Caco-2 (cell line): ENCODE measurements around the gene SLC12A8. TPM values are rescaled to one million over a fixed set of nuclear protein-coding genes. Genes with fewer than 3 reads are reported as not detected.
A peak's percentile ranks its signal among the peaks of the same experiment; 100 is the strongest.

ENCODE experiments used
- BruUV-seq: library from RNA; stranded (reverse); fragments of 400-500 nt; replicated peaks from 2 replicates; lab custom pipeline; 2021; lab: Mats Ljungman, UMichigan
- CTCF ChIA-PET: fragments of 300-600 bp; sonication (Branson Sonifier 250); formaldehyde crosslinking; loops from one replicate; lab custom pipeline; 2022; ENCODE audit warnings: antibody characterized with exemption; lab: Charles Lee
- POLR2A ChIA-PET: fragments of 300-600 bp; sonication (Branson Sonifier 250); formaldehyde crosslinking; loops from one replicate; lab custom pipeline; 2022; ENCODE audit warnings: antibody characterized with exemption; lab: Charles Lee
- DNase-seq, 2 experiments: peaks; one replicate each; pipeline versions ENCODE4 v3.0.0 to v3.0.0-alpha.2; 2020 to 2022
- H3K27me3 ChIP-seq: replicated peaks from 2 replicates; pipeline ENCODE4 v1.6.0; 2011; ENCODE audit warnings: low read length; ENCODE audit not compliant: control insufficient read depth, insufficient read depth
- H3K36me3 ChIP-seq: 2 replicates; pipeline ENCODE4 v1.5.1; 2011; ENCODE audit warnings: low read length; ENCODE audit not compliant: control insufficient read depth, insufficient read depth
- H3K4me1 ChIP-seq: fragments of 250-450 bp; sonication (Bioruptor Pico); 2 replicates; pipeline ENCODE4 v1.5.1; 2020; ENCODE audit warnings: mild to moderate bottlenecking
- H3K4me3 ChIP-seq: 2 replicates; pipeline ENCODE4 v1.5.1; 2011; ENCODE audit warnings: low read depth, mild to moderate bottlenecking, control low read depth, low read length
- H3K9me3 ChIP-seq: fragments of 250-450 bp; sonication (Bioruptor Pico); 2 replicates; pipeline ENCODE4 v1.5.1; 2020; ENCODE audit warnings: mild to moderate bottlenecking, moderate library complexity
- H3K27ac Mint-ChIP-seq: one replicate; pipeline ENCODE4 v1.8.0; 2022; ENCODE audit warnings: mixed read lengths; ENCODE audit not compliant: unreplicated experiment
- H3K27me3 Mint-ChIP-seq: one replicate; pipeline ENCODE4 v1.8.0; 2022; ENCODE audit warnings: mixed read lengths; ENCODE audit not compliant: insufficient read depth, unreplicated experiment
- H3K36me3 Mint-ChIP-seq: one replicate; pipeline ENCODE4 v1.8.0; 2022; ENCODE audit warnings: mild to moderate bottlenecking, mixed read lengths; ENCODE audit not compliant: insufficient read depth, unreplicated experiment
- H3K4me1 Mint-ChIP-seq: one replicate; pipeline ENCODE4 v1.8.0; 2022; ENCODE audit warnings: low read depth, mixed read lengths; ENCODE audit not compliant: unreplicated experiment
- H3K4me3 Mint-ChIP-seq: one replicate; pipeline ENCODE4 v1.8.0; 2022; ENCODE audit warnings: mild to moderate bottlenecking, moderate library complexity, mixed read lengths; ENCODE audit not compliant: unreplicated experiment
- H3K9me3 Mint-ChIP-seq: one replicate; pipeline ENCODE4 v1.8.0; 2022; ENCODE audit warnings: mixed read lengths; ENCODE audit not compliant: unreplicated experiment
- CTCF ChIP-seq, 2 experiments: fragments of 200-600 bp in 1 of 2; IDR thresholded peaks; 1 replicate in 1 of 2; 2 replicates in 1 of 2; pipeline versions ENCODE4 v1.5.1 to v1.8.0; 2011 to 2022; ENCODE audit warnings: antibody characterized with exemption in 1 of 2, control low read depth in 1 of 2, inconsistent platforms in 1 of 2, low read depth in 1 of 2, low read length in 1 of 2, mild to moderate bottlenecking in 1 of 2, moderate library complexity in 1 of 2; ENCODE audit not compliant: insufficient read depth in 1 of 2, severe bottlenecking in 1 of 2, unreplicated experiment in 1 of 2
- intact Hi-C: fragments of 100-400 bp; cut with micrococcal nuclease; formaldehyde crosslinking; loops from one replicate; pipeline ENCODE4 v1.10.0; 2022; ENCODE audit not compliant: unreplicated experiment
- total RNA-seq: library from RNA; stranded (reverse); gene quantifications from 2 replicates; pipeline ENCODE4 v1.2.3, GENCODE V29; 2022

The SLC12A8 gene
- total RNA-seq, 1 experiment from 2014 or later = 23.3 TPM

GRCh38 chr3:125220183-125220582 lies 7.6 kb upstream of the SLC12A8 start:
- POLR2A ChIA-PET = no interaction called here
- Mint-ChIP-seq H3K4me3 (peak overlapping the region; percentile 58), H3K9me3 (no peaks in the 10 kb centered on the region), H3K4me1 (peaks cover 18% of the 10 kb centered on the region), H3K27ac (peak overlapping the region; percentile 33), H3K36me3 (peaks cover 22% of the 10 kb centered on the region), H3K27me3 (no peaks in the 10 kb centered on the region)
- CTCF ChIA-PET = no interaction called here
- BruUV-seq = no TSS peak
- no peak for TF ChIP-seq CTCF (IDR thresholded peaks at IDR 0.05; ENCODE audit: insufficient read depth in 1 of 2, low read depth in 1 of 2, low read length in 1 of 2, severe bottlenecking in 1 of 2, unreplicated experiment in 1 of 2)
- intact Hi-C loops = no loop called here
- Histone ChIP-seq H3K36me3 (no peaks in the 10 kb centered on the region), H3K4me1 (peaks cover 39% of the 10 kb centered on the region), H3K27me3 (no peaks in the 10 kb centered on the region), H3K9me3 (no peaks in the 10 kb centered on the region), H3K4me3 (no peak overlapping the region)
- DNase-seq = no peak

GRCh38 chr3:125219261-125219701 lies 6.7 kb upstream of the SLC12A8 start:
- ChIA-PET POLR2A (no interaction called here), CTCF (no interaction called here)
- Mint-ChIP-seq H3K4me3 (peak overlapping the region; percentile 58), H3K4me1 (peaks cover 24% of the 10 kb centered on the region), H3K27ac (peak overlapping the region; percentile 33), H3K27me3 (no peaks in the 10 kb centered on the region), H3K36me3 (peaks cover 25% of the 10 kb centered on the region), H3K9me3 (no peaks in the 10 kb centered on the region)
- intact Hi-C loops = loop anchor here (10.0 kb wide), 1 partner anchor 216 kb away; no protein-coding TSS in a partner anchor
- Histone ChIP-seq H3K4me1 (peaks cover 45% of the 10 kb centered on the region), H3K36me3 (no peaks in the 10 kb centered on the region), H3K9me3 (no peaks in the 10 kb centered on the region), H3K27me3 (no peaks in the 10 kb centered on the region), H3K4me3 (no peak overlapping the region)
- DNase-seq = peak; percentile 64 to 83
- no peak for TF ChIP-seq CTCF (IDR thresholded peaks at IDR 0.05; ENCODE audit: insufficient read depth in 1 of 2, low read depth in 1 of 2, low read length in 1 of 2, severe bottlenecking in 1 of 2, unreplicated experiment in 1 of 2)
- no TSS peak for BruUV-seq

- intact Hi-C loops = loop anchor here (10.0 kb wide), 1 partner anchor 220 kb away; no protein-coding TSS in a partner anchor
- H3K4me3 Mint-ChIP-seq = no peak overlapping the region
- no peaks in the 10 kb centered on the region for H3K9me3 Mint-ChIP-seq
- TF ChIP-seq CTCF (IDR thresholded peaks at IDR 0.05; ENCODE audit: insufficient read depth in 1 of 2, low read depth in 1 of 2, low read length in 1 of 2, severe bottlenecking in 1 of 2, unreplicated experiment in 1 of 2) = no peak
- Histone ChIP-seq H3K4me3 (no peak overlapping the region), H3K4me1 (peaks cover 49% of the 10 kb centered on the region), H3K9me3 (no peaks in the 10 kb centered on the region), H3K27me3 (no peaks in the 10 kb centered on the region), H3K36me3 (no peaks in the 10 kb centered on the region)
- ChIA-PET POLR2A (no interaction called here), CTCF (interaction anchor here (0.5 kb wide), 1 partner anchor 15 kb away, joined by 9 read pairs; no protein-coding TSS in a partner anchor)
- peaks cover 35% of the 10 kb centered on the region for H3K4me1 Mint-ChIP-seq
- H3K36me3 Mint-ChIP-seq = peaks cover 25% of the 10 kb centered on the region
- peak overlapping the region; percentile 76 for H3K27ac Mint-ChIP-seq
- H3K27me3 Mint-ChIP-seq = no peaks in the 10 kb centered on the region
- no peak for DNase-seq
- no TSS peak for BruUV-seq
Observed at GRCh38 chr3:125214738-125215137, 2.2 kb upstream of the SLC12A8 start.
